ENCODE data around the gene FCN1.

FCN1 gene

GRCh38 chr9:134932606-134933005 is 14.9 kb upstream of the FCN1 start:
- peaks cover 12% of the 10 kb centered on the region for H3K4me1 Mint-ChIP-seq
- H3K36me3 Mint-ChIP-seq (ENCODE audit: low read depth), result no peaks in the 10 kb centered on the region
- no peak for TF ChIP-seq CTCF (IDR thresholded peaks at IDR 0.05; ENCODE audit: unreplicated experiment in 3 of 3)
- H3K27me3 Mint-ChIP-seq (ENCODE audit: low read depth), result peaks cover 59% of the 10 kb centered on the region
- H3K27ac Mint-ChIP-seq, result no peak overlapping the region
- H3K9me3 Mint-ChIP-seq, result no peaks in the 10 kb centered on the region
- H3K4me3 Mint-ChIP-seq, result no peak overlapping the region

- TF ChIP-seq CTCF (IDR thresholded peaks at IDR 0.05; ENCODE audit: unreplicated experiment in 3 of 3), result no peak
- H3K4me1 Mint-ChIP-seq, result peaks cover 12% of the 10 kb centered on the region
- H3K27me3 Mint-ChIP-seq (ENCODE audit: low read depth), result peaks cover 59% of the 10 kb centered on the region
- H3K36me3 Mint-ChIP-seq (ENCODE audit: low read depth), result no peaks in the 10 kb centered on the region
- no peak overlapping the region for H3K27ac Mint-ChIP-seq
- H3K9me3 Mint-ChIP-seq, result no peaks in the 10 kb centered on the region
- no peak overlapping the region for H3K4me3 Mint-ChIP-seq
Observed at GRCh38 chr9:134932171-134932570, 14.5 kb upstream of the FCN1 start.

GRCh38 chr9:134930398-134930797 is 12.7 kb upstream of the FCN1 start:
- peaks cover under 1% of the 10 kb centered on the region for H3K9me3 Mint-ChIP-seq
- no peaks in the 10 kb centered on the region for H3K36me3 Mint-ChIP-seq (ENCODE audit: low read depth)
- no peak for TF ChIP-seq CTCF (IDR thresholded peaks at IDR 0.05; ENCODE audit: unreplicated experiment in 3 of 3)
- H3K4me1 Mint-ChIP-seq, result peaks cover 6% of the 10 kb centered on the region
- peaks cover 50% of the 10 kb centered on the region for H3K27me3 Mint-ChIP-seq (ENCODE audit: low read depth)
- no peak overlapping the region for H3K27ac Mint-ChIP-seq
- H3K4me3 Mint-ChIP-seq, result no peak overlapping the region

- Mint-ChIP-seq H3K27ac (no peak overlapping the region), H3K9me3 (peaks cover 4% of the 10 kb centered on the region), H3K4me1 (no peaks in the 10 kb centered on the region), H3K36me3 (ENCODE audit: low read depth) (no peaks in the 10 kb centered on the region), H3K4me3 (no peak overlapping the region), H3K27me3 (ENCODE audit: low read depth) (peaks cover 46% of the 10 kb centered on the region)
- TF ChIP-seq CTCF (IDR thresholded peaks at IDR 0.05; ENCODE audit: unreplicated experiment in 3 of 3), result no peak
Observed at GRCh38 chr9:134929193-134930158, 11.8 kb upstream of the FCN1 start.

GRCh38 chr9:134928436-134929192 is 10.9 kb upstream of the FCN1 start:
- no peak for TF ChIP-seq CTCF (IDR thresholded peaks at IDR 0.05; ENCODE audit: unreplicated experiment in 3 of 3)
- Mint-ChIP-seq H3K27ac (no peak overlapping the region), H3K27me3 (ENCODE audit: low read depth) (peaks cover 39% of the 10 kb centered on the region), H3K4me3 (no peak overlapping the region), H3K36me3 (ENCODE audit: low read depth) (no peaks in the 10 kb centered on the region), H3K4me1 (no peaks in the 10 kb centered on the region), H3K9me3 (peaks cover 4% of the 10 kb centered on the region)
